ENCODE measurements around the gene PLPP4. TPM values are rescaled to one million over a fixed set of nuclear protein-coding genes. Genes with fewer than 3 reads are reported as not detected.

Gene PLPP4
- total RNA-seq, 4 donors from 2014 or later: 2.5 TPM; not detected in 3

DNA sequence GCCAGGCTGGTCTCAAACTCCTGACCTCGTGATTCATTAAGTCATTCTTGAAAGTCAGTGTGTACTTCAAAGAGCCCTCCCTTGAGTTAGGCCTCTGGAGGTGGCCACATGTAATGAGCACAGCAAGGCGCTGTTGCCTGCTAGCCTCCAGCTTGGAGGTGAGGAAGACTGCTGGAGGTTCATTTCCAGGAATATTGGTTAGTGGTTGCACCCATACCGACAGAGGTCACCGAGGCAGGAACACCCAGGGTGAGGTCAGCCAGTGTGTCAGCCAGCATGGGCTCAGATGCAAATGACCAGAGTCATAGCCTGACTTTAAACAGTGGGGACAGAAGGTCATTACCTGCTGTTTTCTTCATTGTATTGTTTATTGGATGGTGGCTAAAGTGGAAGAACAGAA lies 85.0 kb downstream of the PLPP4 start:
- TF ChIP-seq EP300 (IDR thresholded peaks at IDR 0.05) (no peak), POLR2A (IDR thresholded peaks at IDR 0.05) (no peak), POLR2AphosphoS5 (IDR thresholded peaks at IDR 0.05) (no peak)
- TF ChIP-seq, protein P1, sequence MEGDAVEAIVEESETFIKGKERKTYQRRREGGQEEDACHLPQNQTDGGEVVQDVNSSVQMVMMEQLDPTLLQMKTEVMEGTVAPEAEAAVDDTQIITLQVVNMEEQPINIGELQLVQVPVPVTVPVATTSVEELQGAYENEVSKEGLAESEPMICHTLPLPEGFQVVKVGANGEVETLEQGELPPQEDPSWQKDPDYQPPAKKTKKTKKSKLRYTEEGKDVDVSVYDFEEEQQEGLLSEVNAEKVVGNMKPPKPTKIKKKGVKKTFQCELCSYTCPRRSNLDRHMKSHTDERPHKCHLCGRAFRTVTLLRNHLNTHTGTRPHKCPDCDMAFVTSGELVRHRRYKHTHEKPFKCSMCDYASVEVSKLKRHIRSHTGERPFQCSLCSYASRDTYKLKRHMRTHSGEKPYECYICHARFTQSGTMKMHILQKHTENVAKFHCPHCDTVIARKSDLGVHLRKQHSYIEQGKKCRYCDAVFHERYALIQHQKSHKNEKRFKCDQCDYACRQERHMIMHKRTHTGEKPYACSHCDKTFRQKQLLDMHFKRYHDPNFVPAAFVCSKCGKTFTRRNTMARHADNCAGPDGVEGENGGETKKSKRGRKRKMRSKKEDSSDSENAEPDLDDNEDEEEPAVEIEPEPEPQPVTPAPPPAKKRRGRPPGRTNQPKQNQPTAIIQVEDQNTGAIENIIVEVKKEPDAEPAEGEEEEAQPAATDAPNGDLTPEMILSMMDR (IDR thresholded peaks at IDR 0.05): no peak
- H3K4me3 ChIP-seq: no peak overlapping the region
- no peaks in the 10 kb centered on the region for H3K4me1 ChIP-seq
- 80% methylated on average over 1 of the region's 4 CpGs; no CpG with 5 or more reads in 1 of the 2 donors for WGBS, 2 donors (ENCODE audit: low coverage in 1 of 2)
- no peaks in the 10 kb centered on the region for H3K27me3 ChIP-seq
- no peak overlapping the region for H3K27ac ChIP-seq
- no peaks in the 10 kb centered on the region for H3K9me3 ChIP-seq
- no peaks in the 10 kb centered on the region for H3K36me3 ChIP-seq
- no peak for ATAC-seq

DNA sequence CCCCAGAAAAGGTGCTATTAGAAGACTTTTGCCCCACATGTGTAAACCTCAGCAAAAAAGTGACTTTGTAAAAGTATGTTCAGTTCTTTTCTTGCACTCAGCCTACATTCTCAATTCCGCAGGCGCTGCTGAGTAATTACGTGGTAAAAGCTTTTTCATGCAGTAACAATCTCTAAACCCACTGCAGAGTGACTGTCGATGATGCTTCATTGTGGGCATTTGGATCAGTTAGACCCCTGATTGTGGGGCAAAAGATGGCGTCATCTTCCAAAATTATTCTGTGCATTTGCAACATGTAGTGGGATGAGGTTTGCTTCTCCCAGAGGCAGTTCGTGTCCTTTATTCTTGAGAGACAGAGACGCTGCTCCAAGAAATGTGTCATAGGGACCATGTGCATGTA lies 85.6 kb downstream of the PLPP4 start:
- Histone ChIP-seq H3K36me3 (no peaks in the 10 kb centered on the region), H3K27me3 (no peaks in the 10 kb centered on the region), H3K27ac (no peak overlapping the region), H3K4me1 (no peaks in the 10 kb centered on the region), H3K4me3 (no peak overlapping the region), H3K9me3 (no peaks in the 10 kb centered on the region)
- TF ChIP-seq EP300 (IDR thresholded peaks at IDR 0.05) (no peak), POLR2AphosphoS5 (IDR thresholded peaks at IDR 0.05) (no peak), POLR2A (IDR thresholded peaks at IDR 0.05) (no peak)
- TF ChIP-seq, protein P1 (IDR thresholded peaks at IDR 0.05): no peak
- no peak for ATAC-seq
- WGBS, 2 donors (ENCODE audit: low coverage in 1 of 2): 81 to 87% methylated on average over 3 to 7 of the region's 7 CpGs

DNA sequence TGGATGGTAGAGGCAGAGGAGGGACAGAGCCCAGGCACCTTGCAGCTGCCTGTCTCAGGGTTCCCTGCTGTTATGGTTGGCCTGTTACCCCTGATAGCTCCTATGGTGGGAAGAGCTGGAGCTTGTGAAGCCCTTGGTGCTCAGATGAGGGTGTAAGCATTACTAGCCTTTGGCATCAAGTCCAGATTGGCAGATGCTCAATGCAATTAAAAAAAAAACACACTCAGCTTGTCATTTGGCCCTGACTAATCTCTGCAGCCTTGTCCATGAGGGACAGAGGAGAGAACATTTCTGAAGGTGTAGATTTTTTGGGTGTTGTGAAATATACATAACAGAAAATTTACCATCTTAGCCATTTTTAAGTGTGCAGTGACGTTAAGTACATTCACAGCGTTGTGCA lies 86.3 kb downstream of the PLPP4 start:
- WGBS, 2 donors (ENCODE audit: low coverage in 1 of 2): 92 to 94% methylated on average over 2 of the region's 2 CpGs
- TF ChIP-seq, protein P1 (IDR thresholded peaks at IDR 0.05): no peak
- TF ChIP-seq POLR2A (IDR thresholded peaks at IDR 0.05) (no peak), POLR2AphosphoS5 (IDR thresholded peaks at IDR 0.05) (no peak), EP300 (IDR thresholded peaks at IDR 0.05) (no peak)
- no peak for ATAC-seq

DNA sequence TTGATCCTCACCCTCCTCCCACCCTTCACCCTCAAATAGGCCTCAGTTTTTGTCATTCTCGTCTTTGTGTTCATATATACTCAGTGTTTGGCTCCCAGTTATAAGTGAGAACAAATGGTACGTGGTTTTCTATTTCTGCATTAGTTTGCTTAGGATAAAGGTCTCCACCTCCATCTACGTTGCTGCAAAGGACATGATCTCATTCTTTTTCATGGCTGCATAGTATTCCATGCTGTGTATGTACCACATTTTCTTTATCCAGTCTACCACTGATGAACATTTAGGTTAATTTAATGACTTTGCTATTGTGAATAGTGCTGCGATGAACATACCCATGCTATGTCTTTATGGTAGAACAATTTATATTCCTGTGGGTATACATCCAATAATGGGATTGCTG lies 91.2 kb downstream of the PLPP4 start:
- peaks cover 0 to 15% (median 0%) of the 10 kb centered on the region in 3 donors for H3K9me3 ChIP-seq
- no peak overlapping the region for H3K4me3 ChIP-seq
- no peak for ATAC-seq
- no peaks in the 10 kb centered on the region for H3K27me3 ChIP-seq
- TF ChIP-seq EP300 (IDR thresholded peaks at IDR 0.05) (no peak), POLR2AphosphoS5 (IDR thresholded peaks at IDR 0.05) (no peak), POLR2A (IDR thresholded peaks at IDR 0.05) (no peak)
- TF ChIP-seq, protein P1 (IDR thresholded peaks at IDR 0.05): no peak
- no peaks in the 10 kb centered on the region for H3K4me1 ChIP-seq
- H3K36me3 ChIP-seq: no peaks in the 10 kb centered on the region
- H3K27ac ChIP-seq: no peak overlapping the region
- WGBS, 2 donors (ENCODE audit: low coverage in 1 of 2): 80 to 92% methylated on average over 4 of the region's 4 CpGs

More for the DNA sequence above, 86.3 kb downstream of the PLPP4 start:
- Histone ChIP-seq H3K27me3 (no peaks in the 10 kb centered on the region), H3K9me3 (peaks cover 0 to 2% (median 0%) of the 10 kb centered on the region in 3 donors), H3K27ac (no peak overlapping the region), H3K4me1 (no peaks in the 10 kb centered on the region), H3K4me3 (no peak overlapping the region), H3K36me3 (no peaks in the 10 kb centered on the region)

DNA sequence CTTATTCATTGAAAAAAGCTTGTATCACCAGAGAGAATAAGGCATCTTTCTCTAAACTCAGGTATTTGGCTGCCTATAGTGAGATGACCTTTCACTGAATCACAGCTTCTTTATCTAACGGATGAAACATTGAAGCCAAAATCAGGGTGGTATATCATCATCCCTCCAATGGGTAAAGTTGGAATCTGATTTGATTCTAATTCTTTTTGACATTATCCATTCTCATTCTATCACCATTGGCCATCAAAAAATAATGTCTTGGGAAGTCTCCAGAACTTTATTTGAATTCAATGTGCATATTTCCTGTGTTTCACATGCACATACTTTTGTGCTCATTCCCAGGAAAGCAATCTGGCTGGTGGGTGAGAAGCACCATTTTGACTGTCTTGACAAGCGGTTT lies 95.2 kb downstream of the PLPP4 start:
- H3K9me3 ChIP-seq: peaks cover 0 to 34% (median 0%) of the 10 kb centered on the region in 3 donors
- no peak overlapping the region for H3K27ac ChIP-seq
- H3K4me3 ChIP-seq: no peak overlapping the region
- ATAC-seq: no peak
- H3K27me3 ChIP-seq: no peaks in the 10 kb centered on the region
- WGBS, 2 donors (ENCODE audit: low coverage in 1 of 2): 66 to 88% methylated on average over 1 to 2 of the region's 2 CpGs
- no peaks in the 10 kb centered on the region for H3K36me3 ChIP-seq
- no peaks in the 10 kb centered on the region for H3K4me1 ChIP-seq
- TF ChIP-seq EP300 (IDR thresholded peaks at IDR 0.05): no peak
- no peak for TF ChIP-seq POLR2A (IDR thresholded peaks at IDR 0.05)
- TF ChIP-seq POLR2AphosphoS5 (IDR thresholded peaks at IDR 0.05): no peak
- TF ChIP-seq, protein P1 (IDR thresholded peaks at IDR 0.05): no peak
